ENCODE data around the gene HLA-DQA1. TPM values are rescaled to one million over a fixed set of nuclear protein-coding genes. Genes with fewer than 3 reads are reported as not detected.
A peak's percentile ranks its signal among the peaks of the same experiment; 100 is the strongest.

HLA-DQA1 gene
- total and polyA plus RNA-seq, 9 of the 15 experiments (the other 6 are each of a cell fraction or from before 2014, with no cell fraction given) = 0.04 to 0.49 TPM; not detected in 7

GRCh38 chr6:32609731-32610640, 27.2 kb upstream of the HLA-DQA1 start (continued):
- TF ChIP-seq JUN (IDR thresholded peaks at IDR 0.05; ENCODE audit: borderline replicate concordance, low read depth, low read length) (peak; percentile 62; the same call in 1 of the 2 replicates), JUN (CRISPR knock-in tag; IDR thresholded peaks at IDR 0.05; ENCODE audit: borderline replicate concordance) (no peak), MIER1 (IDR thresholded peaks at IDR 0.05; ENCODE audit: low read depth) (no peak)

DNA sequence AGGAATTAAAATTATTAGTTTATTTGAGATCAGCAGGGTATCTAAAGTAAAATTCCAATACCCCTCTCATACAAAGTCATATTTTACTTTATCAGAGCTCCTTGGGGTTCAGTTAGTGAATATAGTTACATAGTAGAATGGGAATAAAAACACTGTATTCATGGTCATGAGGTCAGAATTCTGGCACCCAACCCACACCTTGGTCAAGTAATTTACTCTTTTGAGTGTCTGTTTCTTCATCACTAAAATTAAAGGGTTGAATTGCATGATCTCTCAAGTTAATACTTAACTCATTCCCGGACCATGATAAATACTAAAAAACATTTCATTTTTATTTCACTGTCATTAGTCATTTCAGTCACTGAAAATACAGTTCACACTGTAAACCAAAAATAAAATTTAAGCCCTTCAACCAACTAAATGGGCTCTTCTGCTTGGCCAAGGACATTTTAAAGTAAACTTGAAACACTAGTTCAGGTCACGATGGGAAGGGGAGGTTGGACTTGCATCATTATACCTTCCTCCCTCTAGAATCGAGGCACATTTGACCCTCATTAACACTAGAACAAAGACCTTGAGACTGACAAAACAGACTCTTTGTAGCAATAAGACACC, 26.4 kb upstream of the HLA-DQA1 start:
- Histone ChIP-seq H3K4me3 (no peak overlapping the region), H3K27me3 (ENCODE audit: control insufficient read depth in 2 of 2, insufficient read depth in 2 of 2, low read length in 2 of 2) (no peaks in the 10 kb centered on the region), H3K9ac (ENCODE audit: insufficient read depth in 1 of 2, low read depth in 2 of 2, low read length in 2 of 2) (no peak overlapping the region), H3K4me1 (replicated peaks in 1 of 2; ENCODE audit: control insufficient read depth in 2 of 2, insufficient read depth in 2 of 2, low read length in 2 of 2) (peaks cover 0 to 3% of the 10 kb centered on the region in 2 experiments; a peak in 1 of 5 replicates), H3K36me3 (ENCODE audit: control insufficient read depth, insufficient read depth, low read length) (no peaks in the 10 kb centered on the region), H3K9me3 (replicated peaks; ENCODE audit: control insufficient read depth, insufficient read depth, low read depth, low read length) (no peaks in the 10 kb centered on the region), H2AFZ (ENCODE audit: low read depth, low read length) (no peak overlapping the region), H3K27ac (ENCODE audit: extremely low read depth, low read depth, low read length) (no peak overlapping the region), H3K9me1 (ENCODE audit: control insufficient read depth, insufficient read depth, low read length) (no peaks in the 10 kb centered on the region), H3K4me2 (ENCODE audit: insufficient read depth, low read length) (no peak overlapping the region), H3K79me2 (ENCODE audit: control insufficient read depth, insufficient read depth, low read length) (no peaks in the 10 kb centered on the region), H4K20me1 (replicated peaks; ENCODE audit: control insufficient read depth, insufficient read depth, low read length) (no peaks in the 10 kb centered on the region)
- in situ Hi-C loops (cut with MboI) (no loop called here), intact Hi-C loops (cut with micrococcal nuclease) (no loop called here)
- no TSS peak for BruUV-seq (replicated peaks)
- CTCF ChIA-PET (ENCODE audit: low intra/inter-chr PET ratio) = no interaction called here
- POLR2A ChIA-PET = no interaction called here
- DNase-seq (ENCODE audit: extremely low read depth in 1 of 4, low spot score in 3 of 4) (no peak), ATAC-seq (no peak), FAIRE-seq (no peak)
- WGBS (ENCODE audit: insufficient coverage, low coverage, missing lambda C conversion rate) = 6% methylated on average over 3 of the region's 3 CpGs
- no peak for TF ChIP-seq ZFP91 (CRISPR knock-in tag; IDR thresholded peaks at IDR 0.05)
- no peak for TF ChIP-seq XRCC5 (IDR thresholded peaks at IDR 0.05; ENCODE audit: low read depth, low read length)
- TF ChIP-seq ZBTB7A (IDR thresholded peaks at IDR 0.05; ENCODE audit: borderline replicate concordance, control insufficient read depth, low read depth, low read length) = no peak
- no peak for TF ChIP-seq SRF (CRISPR knock-in tag; IDR thresholded peaks at IDR 0.05)
- TF ChIP-seq SMARCC2 (IDR thresholded peaks at IDR 0.05; ENCODE audit: low read depth) = no peak
- no peak for TF ChIP-seq ZNF174 (CRISPR knock-in tag; IDR thresholded peaks at IDR 0.05)
- no peak for TF ChIP-seq ZNF589 (CRISPR knock-in tag; IDR thresholded peaks at IDR 0.05; ENCODE audit: low read depth)
